HG03025 (cell line): Measurements from ENCODE around the gene FUNDC1.

Source experiments
- ATAC-seq: cut with Tn5 transposase; IDR thresholded peaks from one replicate; pipeline ENCODE4 v1.9.1; 2021; ENCODE audit warnings: mild to moderate bottlenecking, moderate library complexity; ENCODE audit not compliant: unreplicated experiment, low FRiP score

FUNDC1 gene

GRCh38 chrX:44482575-44482974 is 60.1 kb downstream of the FUNDC1 start:
- ATAC-seq = no peak

DNA sequence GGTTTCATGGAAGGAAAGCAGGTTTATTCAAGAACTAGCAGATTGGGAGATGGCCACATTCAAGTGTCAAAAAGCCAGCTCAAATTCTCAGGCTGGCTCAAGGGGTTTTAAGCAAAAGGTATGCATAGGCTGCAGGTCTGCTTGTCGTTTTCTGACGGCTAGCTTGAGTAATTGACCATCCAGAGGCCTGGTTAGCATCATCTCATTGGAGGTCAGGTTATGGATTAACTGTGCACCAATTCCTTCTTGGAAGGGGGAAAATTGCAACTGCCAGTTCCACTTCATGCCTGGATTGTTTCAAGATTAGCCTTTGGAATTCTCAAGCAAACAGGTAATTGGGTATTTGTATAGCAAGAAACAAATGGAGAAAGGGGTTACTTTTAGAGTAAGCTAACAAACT is 62.1 kb downstream of the FUNDC1 start:
- no peak for ATAC-seq

DNA sequence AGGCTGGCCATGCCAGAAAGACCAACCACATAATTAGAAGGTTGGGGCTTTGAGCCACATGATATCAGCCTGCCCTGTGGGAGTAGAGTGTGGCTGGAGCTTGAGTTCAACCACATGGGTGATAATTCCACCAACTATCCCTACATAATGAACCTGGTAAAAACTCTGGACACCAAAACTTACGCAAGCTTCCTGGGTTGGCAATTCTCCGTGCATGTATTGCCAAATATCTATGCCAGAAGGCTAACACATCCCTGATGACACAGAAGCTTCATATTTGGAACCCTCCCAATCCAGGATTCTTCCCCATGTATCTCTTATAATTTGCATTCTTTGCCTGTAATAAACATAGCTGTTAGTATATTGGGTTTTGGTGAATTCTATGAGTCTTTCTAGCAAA is 68.2 kb downstream of the FUNDC1 start:
- no peak for ATAC-seq
